ENCODE results near the gene TMUB1. TPM values are rescaled to one million over a fixed set of nuclear protein-coding genes. Genes with fewer than 3 reads are reported as not detected.

Gene TMUB1
- total RNA-seq, 1 donor, result 18.1 TPM

GRCh38 chr7:151128716-151129115 lies 45.4 kb upstream of the TMUB1 start:
- H3K4me1 ChIP-seq (ENCODE audit: insufficient read depth, low read length), result no peaks in the 10 kb centered on the region
- H3K4me3 ChIP-seq (ENCODE audit: insufficient read depth, low read length), result no peak overlapping the region
- H3K9me3 ChIP-seq (ENCODE audit: low read depth, low read length), result no peaks in the 10 kb centered on the region
- DNase-seq (ENCODE audit: insufficient read length, low spot score, missing footprints), result peak; percentile 51
- H3K79me2 ChIP-seq (ENCODE audit: insufficient read depth, low read length), result no peaks in the 10 kb centered on the region
- no peak overlapping the region for H3K27ac ChIP-seq (ENCODE audit: low read depth, low read length)
- no peak for TF ChIP-seq CTCF (IDR thresholded peaks at IDR 0.05; ENCODE audit: extremely low read depth, low read depth, low read length)
- no peaks in the 10 kb centered on the region for H3K27me3 ChIP-seq (ENCODE audit: insufficient read depth, low read length)
- peaks cover 26% of the 10 kb centered on the region for H3K36me3 ChIP-seq (ENCODE audit: insufficient read depth, low read length)
- peaks cover 34% of the 10 kb centered on the region for H4K20me1 ChIP-seq (ENCODE audit: insufficient read depth, low read length)
- no peak overlapping the region for H2AFZ ChIP-seq (ENCODE audit: low read length)
- H3K4me2 ChIP-seq (ENCODE audit: insufficient read depth, low read length), result no peak overlapping the region

GRCh38 chr7:151128144-151128543 lies 44.9 kb upstream of the TMUB1 start:
- Histone ChIP-seq H4K20me1 (ENCODE audit: insufficient read depth, low read length) (peaks cover 31% of the 10 kb centered on the region), H3K36me3 (ENCODE audit: insufficient read depth, low read length) (peaks cover 27% of the 10 kb centered on the region)

DNA sequence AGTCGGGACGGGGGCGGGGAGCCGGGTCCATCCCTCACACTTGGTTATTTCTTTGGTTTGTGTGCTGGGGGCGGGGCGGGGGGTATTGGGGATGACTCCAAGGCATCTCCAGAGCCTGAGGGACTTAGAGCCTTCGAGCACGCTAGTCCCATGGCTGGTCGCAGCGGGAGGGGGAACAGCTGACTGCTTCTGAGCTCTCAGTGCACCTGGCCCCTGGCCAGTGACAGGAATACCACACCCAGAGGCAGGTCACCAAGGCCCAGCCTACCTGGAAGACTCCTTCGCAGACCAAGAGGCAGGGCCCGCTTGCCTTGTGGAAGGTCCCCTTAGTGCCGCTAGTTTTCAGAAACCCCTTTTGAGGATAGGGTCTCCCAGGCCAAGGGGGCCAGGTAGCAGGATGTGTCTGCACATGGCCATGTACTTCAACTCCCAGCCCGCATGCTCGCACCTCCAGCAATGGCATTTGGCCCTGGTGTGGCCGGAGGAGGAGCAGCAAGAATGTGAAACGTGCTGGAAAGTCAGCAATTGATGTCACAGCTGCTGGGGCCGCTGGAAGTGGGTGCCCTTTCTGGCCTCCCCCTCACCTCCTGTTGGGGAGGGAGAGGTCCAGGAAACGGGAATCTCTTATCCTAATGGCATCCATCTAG lies 43.3 kb upstream of the TMUB1 start:
- Histone ChIP-seq H3K79me2 (ENCODE audit: insufficient read depth, low read length) (no peaks in the 10 kb centered on the region), H3K4me3 (ENCODE audit: insufficient read depth, low read length) (no peak overlapping the region), H3K27me3 (ENCODE audit: insufficient read depth, low read length) (no peaks in the 10 kb centered on the region), H3K4me1 (ENCODE audit: insufficient read depth, low read length) (no peaks in the 10 kb centered on the region), H2AFZ (ENCODE audit: low read length) (no peak overlapping the region), H3K36me3 (ENCODE audit: insufficient read depth, low read length) (peaks cover 26% of the 10 kb centered on the region), H3K27ac (ENCODE audit: low read depth, low read length) (no peak overlapping the region), H3K4me2 (ENCODE audit: insufficient read depth, low read length) (no peak overlapping the region), H3K9me3 (ENCODE audit: low read depth, low read length) (no peaks in the 10 kb centered on the region), H4K20me1 (ENCODE audit: insufficient read depth, low read length) (peaks cover 26% of the 10 kb centered on the region)
- no peak for TF ChIP-seq CTCF (IDR thresholded peaks at IDR 0.05; ENCODE audit: extremely low read depth, low read depth, low read length)
- DNase-seq (ENCODE audit: insufficient read length, low spot score, missing footprints), result peak; percentile 80

More at GRCh38 chr7:151128144-151128543, 44.9 kb upstream of the TMUB1 start:
- TF ChIP-seq CTCF (IDR thresholded peaks at IDR 0.05; ENCODE audit: extremely low read depth, low read depth, low read length), result no peak
- H3K9me3 ChIP-seq (ENCODE audit: low read depth, low read length), result no peaks in the 10 kb centered on the region
- H2AFZ ChIP-seq (ENCODE audit: low read length), result no peak overlapping the region
- no peak overlapping the region for H3K4me2 ChIP-seq (ENCODE audit: insufficient read depth, low read length)
- no peak overlapping the region for H3K27ac ChIP-seq (ENCODE audit: low read depth, low read length)
- no peaks in the 10 kb centered on the region for H3K79me2 ChIP-seq (ENCODE audit: insufficient read depth, low read length)
- H3K27me3 ChIP-seq (ENCODE audit: insufficient read depth, low read length), result no peaks in the 10 kb centered on the region
- no peak overlapping the region for H3K4me3 ChIP-seq (ENCODE audit: insufficient read depth, low read length)
- DNase-seq (ENCODE audit: insufficient read length, low spot score, missing footprints), result peak; percentile 84
- H3K4me1 ChIP-seq (ENCODE audit: insufficient read depth, low read length), result no peaks in the 10 kb centered on the region

GRCh38 chr7:151125846-151126481 lies 42.7 kb upstream of the TMUB1 start:
- Histone ChIP-seq H3K4me3 (ENCODE audit: insufficient read depth, low read length) (peak overlapping the region; percentile 55), H3K27me3 (ENCODE audit: insufficient read depth, low read length) (no peaks in the 10 kb centered on the region), H3K9me3 (ENCODE audit: low read depth, low read length) (no peaks in the 10 kb centered on the region), H3K36me3 (ENCODE audit: insufficient read depth, low read length) (peaks cover 25% of the 10 kb centered on the region), H3K4me1 (ENCODE audit: insufficient read depth, low read length) (no peaks in the 10 kb centered on the region), H3K27ac (ENCODE audit: low read depth, low read length) (no peak overlapping the region), H2AFZ (ENCODE audit: low read length) (no peak overlapping the region), H3K4me2 (ENCODE audit: insufficient read depth, low read length) (peak overlapping the region; percentile 51), H4K20me1 (ENCODE audit: insufficient read depth, low read length) (peaks cover 26% of the 10 kb centered on the region), H3K79me2 (ENCODE audit: insufficient read depth, low read length) (no peaks in the 10 kb centered on the region)
- peak; percentile 93 for DNase-seq (ENCODE audit: insufficient read length, low spot score, missing footprints)
- no peak for TF ChIP-seq CTCF (IDR thresholded peaks at IDR 0.05; ENCODE audit: extremely low read depth, low read depth, low read length)
